GM18951 (cell line): Measurements from ENCODE around the gene GNPNAT1.
"Not testable (repeated sequence)": the region's sequence is repeated elsewhere in the genome, so short reads cannot be mapped to it uniquely, and the experiment has no call there.

Experiments used
- POLR2A ChIP-seq: IDR thresholded peaks from 4 replicates; pipeline ENCODE4 v1.6.1; 2011; ENCODE audit warnings: mild to moderate bottlenecking; ENCODE audit not compliant: insufficient read length, insufficient read depth; ENCODE audit errors: extremely low read depth
- in situ Hi-C: fragments of 300-500 bp; cut with MboI; formaldehyde crosslinking; loops from one replicate; pipeline ENCODE4 v1.12.0; 2022; ENCODE audit warnings: low sequenced_read_pairs, mixed read lengths, inconsistent platforms; ENCODE audit not compliant: unreplicated experiment

GNPNAT1 gene

GRCh38 chr14:52780893-52781292, 10.5 kb downstream of the GNPNAT1 start:
- no peak for TF ChIP-seq POLR2A
- in situ Hi-C loops = no loop called here

- in situ Hi-C loops = no loop called here
- TF ChIP-seq POLR2A = no peak
Observed at GRCh38 chr14:52778702-52779101, 12.7 kb downstream of the GNPNAT1 start.

GRCh38 chr14:52776816-52777215, 14.6 kb downstream of the GNPNAT1 start:
- TF ChIP-seq POLR2A = no peak
- in situ Hi-C loops = no loop called here

DNA sequence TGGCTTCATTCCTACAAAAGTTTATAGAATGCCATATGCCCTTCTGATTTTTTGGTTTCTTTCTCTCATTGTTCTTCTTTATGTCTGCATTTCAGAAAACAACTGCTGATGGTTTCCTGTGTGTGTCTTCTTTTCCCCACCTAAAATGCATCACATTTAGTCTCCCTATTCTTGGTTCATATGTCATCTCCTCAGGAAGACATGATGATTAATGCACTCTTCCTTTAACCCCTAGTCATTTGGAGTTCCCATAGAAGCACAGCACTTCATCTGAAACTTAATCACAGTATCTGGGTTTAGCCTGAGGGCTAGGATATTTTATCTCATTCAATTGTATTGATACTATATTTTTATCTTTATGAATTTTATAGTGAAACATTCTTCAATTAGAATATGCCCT, 21.5 kb downstream of the GNPNAT1 start:
- TF ChIP-seq POLR2A = no peak
- in situ Hi-C loops = no loop called here

GRCh38 chr14:52767058-52767833, 24.2 kb downstream of the GNPNAT1 start:
- in situ Hi-C loops = no loop called here
- no peak for TF ChIP-seq POLR2A

- in situ Hi-C loops = not testable (repeated sequence)
Observed at GRCh38 chr14:52762923-52763322, 28.5 kb downstream of the GNPNAT1 start.

- TF ChIP-seq POLR2A = no peak
- in situ Hi-C loops = no loop called here
Observed at GRCh38 chr14:52759145-52759544, 32.3 kb downstream of the GNPNAT1 start.

- TF ChIP-seq POLR2A = no peak
- in situ Hi-C loops = no loop called here
Observed at GRCh38 chr14:52755607-52756316, 35.6 kb downstream of the GNPNAT1 start.

DNA sequence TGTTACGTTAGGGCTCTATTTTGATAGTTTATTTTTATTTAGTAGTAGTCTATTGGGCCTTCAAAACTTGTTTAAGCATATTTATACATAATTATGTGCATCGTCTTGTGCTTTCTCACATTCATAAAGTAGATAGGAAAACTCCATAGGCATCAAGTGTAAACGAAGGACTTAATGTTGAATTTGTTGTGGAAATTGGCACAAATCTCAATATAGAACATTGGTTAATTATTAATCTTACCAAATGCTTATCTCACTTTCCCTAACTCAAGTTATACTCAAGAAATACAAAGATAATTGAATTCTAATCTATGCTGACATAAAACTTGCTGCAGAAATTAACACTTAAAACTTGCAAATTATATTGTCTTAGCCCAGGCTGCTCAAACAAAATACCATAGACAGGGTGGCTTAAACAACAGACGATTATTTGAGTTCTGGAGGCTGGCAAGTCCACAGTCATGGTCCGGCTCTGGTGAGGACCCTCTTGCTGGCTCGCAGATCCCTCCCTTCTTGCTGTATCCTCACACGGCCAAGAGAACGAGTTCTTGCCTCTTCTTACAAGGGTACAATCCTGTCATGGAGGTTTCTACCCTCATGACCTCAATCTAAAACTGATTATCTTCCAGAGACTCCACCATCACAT, 42.6 kb downstream of the GNPNAT1 start:
- in situ Hi-C loops = no loop called here
- no peak for TF ChIP-seq POLR2A

DNA sequence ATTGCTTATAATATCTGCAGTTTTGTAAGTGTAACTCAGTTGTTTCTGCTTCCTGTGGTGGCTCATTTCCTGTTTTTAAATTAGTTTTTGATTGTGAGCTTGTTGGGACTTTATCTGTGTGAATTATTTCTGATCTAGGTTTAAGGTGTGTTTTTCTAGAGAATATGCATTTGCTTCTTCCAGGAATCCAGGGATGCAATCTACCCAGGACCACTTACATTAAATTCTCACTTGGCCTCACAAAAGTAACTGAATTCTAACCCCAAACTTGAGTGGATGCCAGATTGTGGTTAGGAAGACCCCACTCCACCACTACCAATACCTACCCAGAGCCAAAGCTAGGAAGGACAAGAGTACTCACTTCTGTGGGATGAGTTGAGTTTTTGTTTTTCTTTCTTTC, 49.5 kb downstream of the GNPNAT1 start:
- no peak for TF ChIP-seq POLR2A

DNA sequence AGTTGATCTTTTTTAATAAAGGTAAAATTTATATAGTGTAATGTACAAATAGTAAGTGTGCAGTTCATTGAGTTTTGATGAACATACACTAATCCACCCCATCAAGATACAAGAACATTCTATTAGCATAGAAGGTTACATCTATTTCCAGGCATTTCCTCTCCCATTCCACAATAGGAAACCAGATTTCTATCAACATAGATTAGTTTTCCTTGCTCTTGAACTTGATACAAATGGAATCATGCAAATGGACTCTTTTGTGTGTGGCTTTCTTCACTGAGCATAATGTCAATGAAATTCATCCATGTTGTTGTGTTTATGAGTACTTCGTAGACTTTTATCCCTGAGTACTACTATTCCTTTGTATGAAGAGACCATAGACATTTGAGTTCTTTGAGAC, 50.7 kb downstream of the GNPNAT1 start:
- in situ Hi-C loops = no loop called here
- TF ChIP-seq POLR2A = no peak

More for the DNA sequence above, 49.5 kb downstream of the GNPNAT1 start:
- in situ Hi-C loops = no loop called here

DNA sequence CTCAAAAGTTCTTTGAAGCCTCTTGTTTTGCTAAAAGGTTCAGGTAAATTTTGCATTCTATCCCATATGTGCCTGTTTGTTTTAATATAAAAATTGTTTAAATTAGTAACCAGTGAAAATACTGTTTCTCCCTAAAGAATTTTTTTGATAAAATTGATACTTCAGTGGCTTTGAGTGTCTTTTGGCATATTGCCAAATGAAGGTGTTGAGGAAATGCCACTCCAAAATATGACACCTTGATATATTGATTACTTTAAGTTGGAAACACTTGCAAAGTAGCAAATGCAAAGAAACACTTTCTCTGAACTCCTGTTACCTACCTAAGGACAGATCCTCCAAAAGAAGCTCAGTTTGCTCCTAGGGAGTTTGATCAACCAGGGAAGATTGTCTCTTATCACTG, 53.0 kb downstream of the GNPNAT1 start:
- no peak for TF ChIP-seq POLR2A
- in situ Hi-C loops = no loop called here

GRCh38 chr14:52735921-52736489, 55.4 kb downstream of the GNPNAT1 start:
- no peak for TF ChIP-seq POLR2A
- in situ Hi-C loops = no loop called here
